NCI-H510A treated with DMSO at 0.1 percent for 48 hours (cell line): Measurements from ENCODE around the gene IVD.

Experiments
- DNase-seq: peaks from one replicate; lab custom pipeline; 2025; lab: John Stamatoyannopoulos, UW

IVD gene

DNA sequence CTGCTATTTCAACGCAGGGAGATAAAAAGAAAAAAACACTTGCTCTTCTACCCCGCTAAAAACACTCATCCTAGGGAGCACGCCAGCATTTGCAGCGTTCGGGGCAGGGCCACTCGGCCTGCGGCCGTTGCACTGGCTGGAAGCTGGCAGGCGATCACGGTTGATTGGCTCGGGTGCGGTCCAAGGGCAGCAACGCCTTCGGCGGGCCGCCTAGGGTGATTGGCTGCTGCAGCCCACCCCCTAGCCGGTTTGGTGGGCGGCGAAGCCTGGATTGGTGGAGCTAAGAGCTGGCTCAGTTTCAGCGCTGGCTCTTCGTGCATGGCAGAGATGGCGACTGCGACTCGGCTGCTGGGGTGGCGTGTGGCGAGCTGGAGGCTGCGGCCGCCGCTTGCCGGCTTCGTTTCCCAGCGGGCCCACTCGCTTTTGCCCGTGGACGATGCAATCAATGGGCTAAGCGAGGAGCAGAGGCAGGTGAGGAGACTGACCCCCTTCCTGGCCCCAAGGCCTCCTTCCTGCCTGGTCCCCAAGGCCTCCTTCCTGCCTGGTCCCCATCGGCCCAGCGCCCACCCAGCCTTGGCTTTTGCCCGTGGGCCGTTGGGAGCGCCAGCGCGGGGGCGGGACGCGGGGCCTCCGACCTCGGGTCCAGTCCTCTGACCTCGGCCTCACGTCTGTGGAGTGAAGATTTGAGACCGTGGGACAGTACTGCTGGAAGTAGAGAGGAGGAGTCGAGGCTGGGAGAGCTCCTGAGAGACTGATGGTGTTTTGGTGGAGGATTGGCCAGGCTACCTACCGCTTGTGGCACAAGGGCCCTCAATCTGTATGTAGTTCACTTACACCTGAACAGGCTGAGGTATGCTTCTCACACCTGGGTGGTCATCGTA lies at the start of gene IVD:
Gene IVD (plus strand): TSS at position 295 of the 881 bp plus-strand sequence. CDS start 33 bp downstream, at position 328.
- peak; percentile 84 for DNase-seq

DNA sequence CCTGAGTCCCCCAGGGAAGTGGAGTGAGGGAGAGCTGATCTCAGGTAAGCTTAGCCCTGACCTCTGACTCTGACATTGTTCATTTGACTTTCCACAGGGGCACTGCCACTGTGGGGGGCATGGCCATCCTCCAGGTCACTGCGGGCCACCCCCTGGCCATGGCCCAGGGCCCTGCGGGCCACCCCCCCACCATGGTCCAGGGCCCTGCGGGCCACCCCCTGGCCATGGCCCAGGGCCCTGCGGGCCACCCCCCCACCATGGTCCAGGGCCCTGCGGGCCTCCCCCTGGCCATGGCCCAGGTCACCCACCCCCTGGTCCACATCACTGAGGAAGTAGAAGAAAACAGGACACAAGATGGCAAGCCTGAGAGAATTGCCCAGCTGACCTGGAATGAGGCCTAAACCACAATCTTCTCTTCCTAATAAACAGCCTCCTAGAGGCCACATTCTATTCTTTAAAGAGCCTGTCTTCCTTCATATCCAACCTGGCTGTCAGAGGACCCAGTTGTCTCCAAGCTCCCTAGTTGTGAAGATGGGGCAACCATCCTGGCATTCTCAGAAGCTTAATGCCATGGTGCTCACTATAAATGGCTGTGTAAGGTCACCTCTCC lies 49.5 kb upstream of the IVD start:
- no peak for DNase-seq

GRCh38 chr15:40357246-40357645 lies 48.3 kb upstream of the IVD start:
- no peak for DNase-seq

DNA sequence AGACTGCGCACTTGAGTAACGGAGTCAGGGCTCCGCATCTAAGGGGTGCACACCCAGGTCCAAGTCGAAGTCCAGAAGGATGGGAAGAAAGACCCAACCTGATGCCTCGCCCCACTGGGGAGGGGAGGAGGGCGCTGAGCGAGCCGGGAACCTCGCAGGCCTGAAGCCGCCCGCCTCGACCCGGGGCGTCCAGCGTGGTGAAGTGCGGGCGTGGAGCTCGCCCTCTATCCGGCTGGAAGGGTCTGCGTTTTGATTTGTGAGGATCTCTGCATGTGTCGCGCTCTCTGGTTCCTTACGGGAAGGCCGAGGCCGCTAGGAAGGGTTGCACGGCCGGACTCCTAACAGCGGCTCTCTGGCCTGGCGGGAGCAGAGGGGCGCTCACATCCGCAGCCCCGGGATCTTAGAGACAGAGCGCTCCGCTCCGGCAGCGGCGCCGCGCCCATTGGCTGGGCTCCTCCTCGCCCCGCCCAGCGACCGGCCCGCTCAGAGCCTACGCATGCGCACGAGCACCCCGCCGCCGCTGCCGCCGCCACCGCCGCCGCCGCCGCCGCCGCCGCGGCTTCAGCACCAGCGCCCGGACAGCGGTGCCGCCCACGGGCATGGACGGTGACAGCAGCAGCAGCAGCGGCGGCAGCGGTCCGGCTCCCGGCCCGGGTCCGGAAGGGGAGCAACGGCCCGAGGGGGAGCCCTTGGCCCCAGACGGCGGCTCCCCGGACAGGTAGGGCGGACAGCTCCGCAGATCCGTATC lies 47.7 kb upstream of the IVD start, which contains the start of gene DISP2:
Gene DISP2 (plus strand): TSS at position 497 of the 748 bp plus-strand sequence. CDS start 103 bp downstream, at position 600.
- DNase-seq: peak; percentile 69

DNA sequence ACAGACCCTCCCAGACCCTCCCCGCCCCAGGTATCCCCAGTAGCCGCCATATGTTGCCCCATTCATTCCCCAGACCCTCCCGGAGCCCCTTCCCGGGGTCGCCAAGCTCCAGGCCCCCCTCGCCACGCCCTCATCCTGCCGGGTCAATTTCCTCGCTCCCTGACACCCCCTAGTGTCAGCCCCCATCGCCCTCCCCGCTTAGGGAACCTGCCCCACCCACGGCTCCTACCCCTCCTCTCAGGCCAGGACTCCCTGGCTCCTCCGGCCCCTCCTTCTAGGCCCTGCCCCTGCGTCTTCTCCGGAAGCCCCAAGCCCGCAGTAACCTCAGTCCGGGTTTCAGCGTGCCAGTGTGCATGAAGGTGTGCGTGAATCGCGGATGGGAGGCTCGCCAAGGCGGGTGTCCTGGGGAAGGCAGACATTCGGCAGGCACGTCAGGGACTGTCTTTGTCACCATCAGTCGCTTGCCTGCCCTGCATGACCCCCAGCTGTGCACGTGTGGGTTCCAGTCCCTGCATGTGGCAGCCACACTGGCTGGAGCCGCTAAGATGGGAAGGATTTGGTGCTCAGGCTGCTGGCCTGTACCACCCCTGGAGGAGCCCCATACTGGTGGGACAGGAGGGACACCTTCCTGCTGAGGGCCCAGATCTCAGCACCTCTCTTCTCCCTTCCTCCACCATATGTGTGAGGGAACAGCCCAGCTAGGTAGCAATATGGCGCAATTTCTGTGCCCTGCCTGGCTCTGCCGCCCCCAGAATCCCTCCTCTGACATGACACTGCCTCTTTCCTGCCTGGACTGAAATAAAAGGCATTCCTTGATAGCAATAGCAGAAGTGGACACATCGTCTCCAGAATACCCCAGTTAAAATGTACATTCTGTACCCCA lies 46.9 kb upstream of the IVD start:
- peak; percentile 9 for DNase-seq

DNA sequence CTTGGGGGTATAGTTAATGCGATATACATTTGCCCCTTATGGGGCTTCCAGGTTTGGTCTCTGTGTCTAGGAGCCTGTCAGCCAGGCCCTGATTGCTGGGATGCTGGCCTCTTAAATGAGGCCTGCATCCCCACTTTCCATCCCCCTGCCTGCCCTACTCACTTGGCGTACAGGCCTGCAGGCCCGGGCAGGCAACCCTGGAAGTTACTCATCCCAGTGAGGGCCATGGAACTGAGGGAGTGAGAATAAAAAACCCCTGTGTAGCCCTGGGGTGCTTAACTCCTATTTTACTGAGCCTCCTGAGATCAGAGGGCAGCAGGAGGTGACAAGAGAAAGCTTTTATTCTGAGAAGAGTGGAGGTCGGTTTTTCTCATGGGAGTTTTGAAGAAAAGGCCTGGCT lies 45.6 kb upstream of the IVD start:
- no peak for DNase-seq

DNA sequence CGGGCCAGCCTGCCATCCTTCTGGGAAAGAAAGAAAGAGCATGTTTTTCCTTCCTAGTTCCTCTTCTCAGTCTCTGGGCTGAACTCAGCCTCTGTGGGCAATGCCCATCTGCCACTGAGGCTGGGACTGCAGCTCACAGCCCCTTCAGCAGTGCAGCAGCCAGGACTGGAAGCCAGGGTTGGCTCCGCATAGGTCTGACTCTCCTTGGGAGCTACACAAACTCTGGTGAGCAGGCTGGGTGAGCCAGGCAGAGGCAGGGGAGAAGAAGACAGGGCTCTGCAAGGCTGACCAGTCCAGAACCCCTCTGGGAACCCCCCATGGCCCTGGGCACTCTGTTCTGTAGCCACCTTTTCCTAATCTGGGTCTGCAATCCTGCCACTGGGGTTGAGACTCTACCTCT lies 44.0 kb upstream of the IVD start:
- no peak for DNase-seq

DNA sequence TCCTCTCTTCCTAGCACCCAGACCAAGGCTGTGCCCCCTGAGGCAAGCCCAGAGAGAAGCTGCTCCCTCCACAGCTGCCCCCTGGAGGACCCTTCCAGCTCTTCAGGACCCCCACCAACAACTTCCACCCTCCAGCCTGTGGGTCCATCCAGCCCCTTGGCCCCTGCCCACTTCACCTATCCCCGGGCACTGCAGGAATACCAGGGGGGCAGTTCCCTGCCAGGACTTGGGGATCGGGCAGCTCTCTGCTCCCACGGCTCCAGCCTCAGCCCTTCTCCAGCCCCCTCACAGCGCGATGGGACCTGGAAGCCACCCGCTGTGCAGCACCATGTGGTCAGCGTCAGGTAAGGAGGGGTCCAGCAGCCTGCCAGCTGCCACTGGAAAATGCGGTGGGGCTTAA lies 42.0 kb upstream of the IVD start:
- no peak for DNase-seq

- DNase-seq: no peak
These were observed 41.3 kb upstream of the IVD start for GRCh38 chr15:40364251-40364650.

GRCh38 chr15:40365016-40365415 lies 40.6 kb upstream of the IVD start:
- no peak for DNase-seq

DNA sequence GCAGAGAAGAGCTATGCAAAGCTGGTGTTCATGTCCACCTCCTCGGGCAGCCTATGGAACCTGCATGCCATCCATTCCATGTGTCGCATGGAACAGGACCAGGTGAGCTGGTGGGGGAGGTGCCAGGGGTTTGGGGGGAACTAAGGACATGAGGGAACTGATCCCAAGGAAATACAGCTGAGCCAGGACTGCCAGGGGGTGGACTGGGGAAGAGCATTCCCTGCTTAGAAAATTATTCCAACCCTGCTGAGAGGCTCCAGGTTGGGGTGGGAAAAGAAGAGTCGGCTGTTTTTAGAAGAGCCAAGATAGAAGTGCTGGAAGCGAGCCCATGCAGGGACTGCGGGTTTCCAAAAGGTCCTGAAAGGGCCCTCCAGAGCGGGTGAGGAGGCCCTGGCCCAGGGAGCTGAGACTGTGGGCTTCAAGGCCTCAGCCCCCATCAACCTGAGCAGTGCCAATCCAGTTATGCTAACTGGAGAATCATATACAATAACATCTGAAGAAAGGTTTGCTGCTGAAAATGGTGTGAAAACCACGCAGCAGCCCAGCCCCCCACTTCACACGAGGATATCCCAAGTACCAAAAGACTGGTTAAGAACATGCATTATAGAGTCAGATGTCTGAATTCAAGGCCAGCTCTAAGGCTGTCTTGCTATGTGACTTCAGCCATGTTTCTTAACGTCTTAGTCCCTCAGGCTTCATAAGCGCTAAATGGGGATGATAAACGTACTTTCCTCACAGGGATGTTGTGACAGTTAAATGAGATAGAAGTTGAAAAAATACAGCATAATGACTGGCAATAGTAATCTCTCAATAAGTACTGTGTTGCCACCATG lies 39.8 kb upstream of the IVD start:
- DNase-seq: no peak

DNA sequence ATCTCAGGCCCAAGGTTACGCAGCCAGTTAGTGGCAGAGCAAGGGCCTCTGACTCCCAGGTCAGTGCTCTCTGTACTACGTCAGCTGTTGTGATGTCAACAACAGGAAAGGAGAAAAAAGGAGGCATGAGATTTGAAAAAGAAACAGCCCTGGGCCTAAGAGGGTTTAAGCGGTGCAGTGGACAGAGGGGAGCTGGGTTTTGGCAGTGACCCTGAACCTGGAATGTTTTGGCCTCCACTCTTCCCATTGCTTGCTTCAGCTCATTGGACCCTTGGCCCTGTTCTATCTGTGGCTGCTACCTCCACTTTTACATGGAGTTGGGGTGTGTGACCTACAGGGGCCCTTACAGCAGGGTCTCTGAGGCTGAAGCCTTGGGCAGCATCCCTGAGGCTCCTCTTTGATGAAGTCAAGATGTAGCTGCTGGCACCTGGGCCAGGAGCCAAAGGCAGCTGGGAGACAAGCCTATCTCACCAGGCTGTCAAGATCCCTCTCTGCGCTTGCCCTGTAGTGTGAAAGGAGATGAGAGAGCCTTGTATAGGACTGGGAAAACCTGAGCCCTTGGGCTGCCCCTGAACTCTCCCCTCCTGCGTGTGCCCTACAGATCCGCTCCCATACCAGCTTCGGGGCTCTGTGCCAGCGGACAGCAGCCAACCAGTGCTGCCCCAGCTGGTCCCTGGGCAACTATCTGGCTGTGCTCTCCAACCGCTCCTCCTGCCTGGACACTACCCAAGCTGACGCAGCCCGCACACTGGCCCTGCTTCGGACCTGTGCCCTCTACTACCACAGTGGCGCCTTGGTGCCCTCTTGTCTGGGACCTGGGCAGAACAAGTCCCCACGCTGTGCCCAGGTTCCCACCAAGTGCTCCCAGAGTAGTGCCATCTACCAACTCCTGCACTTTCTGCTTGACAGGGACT lies 38.9 kb upstream of the IVD start:
- no peak for DNase-seq

GRCh38 chr15:40367371-40367685 lies 38.3 kb upstream of the IVD start:
- no peak for DNase-seq

GRCh38 chr15:40367686-40368611 lies 37.6 kb upstream of the IVD start:
- no peak for DNase-seq

DNA sequence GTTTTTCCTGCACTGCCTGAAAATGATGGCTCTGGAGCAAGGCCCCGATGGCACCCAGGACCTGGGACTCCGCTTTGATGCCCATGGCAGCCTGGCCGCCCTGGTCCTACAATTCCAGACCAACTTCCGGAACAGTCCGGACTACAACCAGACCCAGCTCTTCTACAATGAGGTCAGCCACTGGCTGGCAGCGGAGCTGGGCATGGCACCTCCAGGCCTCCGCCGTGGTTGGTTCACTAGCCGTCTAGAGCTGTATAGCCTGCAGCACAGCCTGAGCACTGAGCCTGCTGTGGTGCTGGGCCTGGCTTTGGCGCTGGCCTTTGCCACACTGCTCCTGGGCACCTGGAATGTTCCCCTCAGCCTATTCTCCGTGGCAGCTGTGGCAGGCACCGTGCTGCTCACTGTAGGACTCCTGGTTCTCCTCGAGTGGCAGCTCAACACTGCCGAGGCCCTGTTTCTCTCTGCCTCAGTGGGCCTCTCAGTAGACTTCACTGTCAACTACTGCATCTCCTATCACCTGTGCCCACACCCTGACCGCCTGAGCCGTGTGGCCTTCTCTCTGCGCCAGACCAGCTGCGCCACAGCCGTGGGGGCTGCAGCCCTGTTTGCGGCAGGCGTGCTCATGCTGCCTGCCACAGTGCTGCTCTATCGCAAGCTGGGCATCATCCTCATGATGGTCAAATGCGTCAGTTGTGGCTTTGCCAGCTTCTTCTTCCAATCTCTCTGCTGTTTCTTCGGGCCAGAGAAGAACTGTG lies 36.7 kb upstream of the IVD start:
- no peak for DNase-seq

DNA sequence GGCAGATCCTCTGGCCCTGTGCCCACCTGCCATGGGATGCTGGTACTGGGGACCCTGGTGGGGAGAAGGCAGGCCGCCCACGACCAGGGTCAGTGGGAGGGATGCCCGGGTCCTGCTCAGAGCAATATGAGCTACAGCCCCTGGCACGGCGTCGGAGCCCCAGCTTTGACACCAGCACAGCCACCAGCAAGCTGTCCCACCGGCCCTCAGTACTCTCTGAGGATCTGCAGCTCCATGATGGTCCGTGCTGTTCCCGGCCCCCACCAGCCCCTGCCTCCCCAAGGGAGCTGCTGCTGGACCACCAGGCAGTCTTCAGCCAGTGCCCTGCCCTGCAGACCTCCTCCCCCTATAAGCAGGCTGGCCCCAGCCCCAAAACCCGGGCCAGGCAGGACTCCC lies 36.1 kb upstream of the IVD start:
- DNase-seq: no peak

- DNase-seq: no peak
These were observed 35.6 kb upstream of the IVD start for GRCh38 chr15:40369971-40370370.

DNA sequence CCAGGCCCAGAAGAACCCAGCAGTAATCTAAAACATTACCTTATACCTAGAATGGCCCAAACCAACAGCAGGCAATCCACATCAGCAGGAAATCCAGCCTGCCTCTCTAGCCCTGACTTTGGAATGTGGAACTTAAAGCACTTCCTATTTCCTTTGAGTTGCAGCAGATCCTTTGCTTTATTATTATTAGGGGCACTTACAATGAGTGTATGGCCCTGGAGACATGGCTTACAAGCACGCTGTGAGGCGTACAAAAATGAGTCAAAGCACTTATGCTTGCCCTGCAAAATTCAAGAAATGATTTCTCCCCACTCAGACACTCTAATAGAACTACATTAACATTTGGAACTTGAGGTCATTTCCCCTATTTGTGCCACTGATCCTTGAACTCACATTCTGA lies 32.6 kb upstream of the IVD start:
- DNase-seq: no peak
